HepG2 (cell line): Measurements from ENCODE around the gene ANK3. TPM values are rescaled to one million over a fixed set of nuclear protein-coding genes. Genes with fewer than 3 reads are reported as not detected.

Experiments
- ATAC-seq: fragments of 200-7000 bp; cut with Tn5 transposase; 3 replicates; pipeline ENCODE4 v1.9.1; 2020; ENCODE audit warnings: mild to moderate bottlenecking, moderate library complexity
- BruUV-seq: library from RNA; stranded (reverse); fragments of 400-500 nt; replicated peaks from 2 replicates; lab custom pipeline; 2021; lab: Mats Ljungman, UMichigan
- CTCF ChIA-PET: fragments of 300-600 bp; formaldehyde crosslinking; extraction: SDS; loops from one replicate; lab custom pipeline; 2021; ENCODE audit warnings: low total read pairs, inconsistent platforms, low intra/inter-chr PET ratio; lab: Yijun Ruan, JAX
- POLR2A ChIA-PET: fragments of 350-600 bp; sonication (Branson Sonifier 250); formaldehyde crosslinking; loops from one replicate; lab custom pipeline; 2020; ENCODE audit warnings: antibody characterized with exemption, inconsistent platforms; lab: Yijun Ruan, JAX
- DNase-seq: peaks from one replicate; pipeline ENCODE4 v3.0.0-alpha.2; 2015; ENCODE audit warnings: low spot score
- FAIRE-seq: peaks from 3 replicates; lab custom pipeline; 2011; peaks lifted over from hg19 to GRCh38; lab: Jason Lieb, UNC
- H2AFZ ChIP-seq: one replicate; pipeline ENCODE4 v1.6.1; 2011; ENCODE audit warnings: low read length, inconsistent platforms
- H3K27ac ChIP-seq: fragments of 300-600 bp; 3 replicates; pipeline ENCODE4 v1.8.0; 2011; ENCODE audit warnings: mixed run types, mild to moderate bottlenecking, mixed read lengths, low read length, inconsistent platforms; ENCODE audit not compliant: insufficient read depth; ENCODE audit errors: extremely low read length
- H3K27me3 ChIP-seq, 2 experiments: fragments of 200-600 bp in 1 of 2; 2 replicates in 1 of 2; 3 replicates in 1 of 2; pipeline versions ENCODE4 v1.6.0 to v1.8.0; 2011; ENCODE audit warnings: low read length in 2 of 2, mild to moderate bottlenecking in 2 of 2, moderate library complexity in 2 of 2, inconsistent platforms in 1 of 2; ENCODE audit not compliant: insufficient read depth in 2 of 2, control insufficient read depth in 1 of 2
- H3K36me3 ChIP-seq, 2 experiments: fragments of 200-600 bp in 1 of 2; replicated peaks in 1 of 2; 2 replicates in 1 of 2; 3 replicates in 1 of 2; pipeline versions ENCODE4 v1.5.1 to v1.8.0; 2011; ENCODE audit warnings: low read length in 2 of 2, inconsistent platforms in 1 of 2; ENCODE audit not compliant: insufficient read depth in 2 of 2, control insufficient read depth in 1 of 2
- H3K4me1 ChIP-seq: 2 replicates; pipeline ENCODE4 v1.5.1; 2012; ENCODE audit warnings: low read length, inconsistent platforms; ENCODE audit not compliant: insufficient read depth
- H3K4me2 ChIP-seq: 2 replicates; pipeline ENCODE4 v1.6.0; 2011; ENCODE audit warnings: low read depth, low read length, inconsistent platforms
- H3K4me3 ChIP-seq, 3 experiments: fragments of 200-600 bp in 1 of 3; sonication (generic), shearing (Covaris generic) in 1 of 3; replicated peaks in 1 of 3; 2 replicates each; pipeline ENCODE4 v1.5.1; 2011 to 2016; ENCODE audit warnings: low read length in 3 of 3, inconsistent platforms in 2 of 3, low read depth in 2 of 3, mild to moderate bottlenecking in 2 of 3, control low read depth in 1 of 3, mixed read lengths in 1 of 3; ENCODE audit not compliant: insufficient read depth in 1 of 3
- H3K79me2 ChIP-seq: one replicate; pipeline ENCODE4 v1.6.1; 2011; ENCODE audit warnings: low read length, inconsistent platforms; ENCODE audit not compliant: insufficient read depth
- H3K9ac ChIP-seq: 2 replicates; pipeline ENCODE4 v1.6.0; 2011; ENCODE audit warnings: mild to moderate bottlenecking, low read depth, low read length, inconsistent platforms; ENCODE audit not compliant: insufficient read depth
- H3K9me3 ChIP-seq: 2 replicates; pipeline ENCODE4 v1.5.1; 2012; ENCODE audit warnings: mild to moderate bottlenecking, low read length
- H4K20me1 ChIP-seq: 2 replicates; pipeline ENCODE4 v1.6.0; 2011; ENCODE audit warnings: inconsistent platforms, mild to moderate bottlenecking, low read length, moderate library complexity; ENCODE audit not compliant: insufficient read depth
- BRCA1 ChIP-seq: sonication (generic); formaldehyde crosslinking; IDR thresholded peaks from 2 replicates; pipeline ENCODE4 v1.4.0; 2020; ENCODE audit warnings: missing genetic modification reagents
- HOXA9 ChIP-seq: sonication (generic); formaldehyde crosslinking; IDR thresholded peaks from 2 replicates; pipeline ENCODE4 v1.8.1; 2022; ENCODE audit warnings: missing genetic modification reagents, mild to moderate bottlenecking, moderate library complexity, borderline replicate concordance
- KAT2B ChIP-seq: fragments of 150-350 bp; IDR thresholded peaks from 2 replicates; pipeline ENCODE4 v1.6.1; 2014; ENCODE audit warnings: low read depth, low read length, borderline replicate concordance
- KDM5A ChIP-seq: fragments of 200-600 bp; sonication (generic); IDR thresholded peaks from 2 replicates; pipeline ENCODE4 v1.7.0; 2018; ENCODE audit warnings: antibody characterized with exemption, mild to moderate bottlenecking, low read length, borderline replicate concordance
- KLF15 ChIP-seq: sonication (generic); formaldehyde crosslinking; IDR thresholded peaks from 2 replicates; pipeline ENCODE4 v1.8.1; 2023; ENCODE audit warnings: borderline replicate concordance, mild to moderate bottlenecking, inconsistent platforms, missing genetic modification reagents, mixed read lengths
- KMT2B ChIP-seq: IDR thresholded peaks from 2 replicates; pipeline ENCODE4 v1.6.1; 2016; ENCODE audit warnings: missing genetic modification reagents, missing compliant biosample characterization
- SMAD1 ChIP-seq: sonication (generic); formaldehyde crosslinking; IDR thresholded peaks from 2 replicates; pipeline ENCODE4 v1.4.0; 2020; ENCODE audit warnings: missing genetic modification reagents, low read depth, mild to moderate bottlenecking, borderline replicate concordance
- SNAI1 ChIP-seq: sonication (generic); formaldehyde crosslinking; IDR thresholded peaks from 2 replicates; pipeline ENCODE4 v1.5.0; 2020; ENCODE audit warnings: mild to moderate bottlenecking, missing genetic modification reagents, borderline replicate concordance
- TERF1 ChIP-seq: sonication (generic); formaldehyde crosslinking; IDR thresholded peaks from 2 replicates; pipeline ENCODE4 v1.8.0; 2022; ENCODE audit warnings: mild to moderate bottlenecking, missing genetic modification reagents, moderate library complexity
- ZNF484 ChIP-seq: sonication (generic); formaldehyde crosslinking; IDR thresholded peaks from 2 replicates; pipeline ENCODE4 v1.5.1; 2020; ENCODE audit warnings: mild to moderate bottlenecking, low read depth, missing genetic modification reagents, borderline replicate concordance
- WGBS: methylation state at CpG from one replicate; pipeline ENCODE4 v1.1.6; 2017; ENCODE audit warnings: low lambda C conversion rate; 5-methylcytosine and 5-hydroxymethylcytosine counted together
- in situ Hi-C: cut with HindIII; loops from 2 replicates; pipeline ENCODE4 v1.10.0; 2017; ENCODE audit warnings: low pct_unique_long_range_greater_than_20kb; ENCODE audit not compliant: extremely low pct_ligation_motif_present
- intact Hi-C: fragments of 100-400 bp; cut with micrococcal nuclease; formaldehyde crosslinking; loops from one replicate; pipeline ENCODE4 v1.10.0; 2022; ENCODE audit not compliant: unreplicated experiment
- polyA plus RNA-seq, 8 experiments: library from polyadenylated mRNA; depleted of rRNA in 3 of 8; stranded (reverse) in 7 of 8; unstranded in 1 of 8; fragments of >200 nt; fragmentation: Illumina TruSeq in 4 of 8; extraction: Trizol in 4 of 8; gene quantifications; 2 replicates each; pipeline versions ENCODE4 v1.2.1 to v1.2.3, GENCODE V29; 2011 to 2016; ENCODE audit warnings: low read depth in 4 of 8, missing spikeins in 1 of 8, mixed read lengths in 1 of 8; ENCODE audit not compliant: insufficient read depth in 1 of 8
- total RNA-seq, 5 experiments: library from RNA; depleted of rRNA; stranded (reverse); fragments of >200 nt; fragmentation: Illumina TruSeq; extraction: Trizol; gene quantifications; 2 replicates each; pipeline ENCODE4 v1.2.3, GENCODE V29; 2016; ENCODE audit warnings: low read depth in 1 of 5
- TF ChIP-seq, protein P1 (sequence below): sonication (generic); formaldehyde crosslinking; IDR thresholded peaks from 2 replicates; pipeline ENCODE4 v1.4.0; 2020; ENCODE audit warnings: mild to moderate bottlenecking, missing genetic modification reagents, borderline replicate concordance

Gene ANK3
- total and polyA plus RNA-seq, 2 of the 13 experiments (the other 11 are each of a cell fraction or from before 2014, with no cell fraction given), result not detected

GRCh38 chr10:60428387-60428737 lies 38.7 kb upstream of the ANK3 start:
- H3K27me3 ChIP-seq, result no peaks in the 10 kb centered on the region
- BruUV-seq, result no TSS peak
- H3K4me1 ChIP-seq, result peaks cover 4% of the 10 kb centered on the region
- intact Hi-C loops, result no loop called here
- no peaks in the 10 kb centered on the region for H3K79me2 ChIP-seq
- 13% methylated on average over 3 of the region's 3 CpGs for WGBS
- CTCF ChIA-PET, result no interaction called here
- in situ Hi-C loops, result no loop called here
- no peaks in the 10 kb centered on the region for H3K36me3 ChIP-seq
- H3K4me3 ChIP-seq, result no peak overlapping the region
- H3K9ac ChIP-seq, result no peak overlapping the region
- POLR2A ChIA-PET, result no interaction called here
- H3K9me3 ChIP-seq, result no peaks in the 10 kb centered on the region
- no peaks in the 10 kb centered on the region for H4K20me1 ChIP-seq
- TF ChIP-seq KDM5A (no peak), KLF15 (CRISPR knock-in tag) (no peak), KMT2B (no peak), KAT2B (no peak)
- TF ChIP-seq, protein P1, sequence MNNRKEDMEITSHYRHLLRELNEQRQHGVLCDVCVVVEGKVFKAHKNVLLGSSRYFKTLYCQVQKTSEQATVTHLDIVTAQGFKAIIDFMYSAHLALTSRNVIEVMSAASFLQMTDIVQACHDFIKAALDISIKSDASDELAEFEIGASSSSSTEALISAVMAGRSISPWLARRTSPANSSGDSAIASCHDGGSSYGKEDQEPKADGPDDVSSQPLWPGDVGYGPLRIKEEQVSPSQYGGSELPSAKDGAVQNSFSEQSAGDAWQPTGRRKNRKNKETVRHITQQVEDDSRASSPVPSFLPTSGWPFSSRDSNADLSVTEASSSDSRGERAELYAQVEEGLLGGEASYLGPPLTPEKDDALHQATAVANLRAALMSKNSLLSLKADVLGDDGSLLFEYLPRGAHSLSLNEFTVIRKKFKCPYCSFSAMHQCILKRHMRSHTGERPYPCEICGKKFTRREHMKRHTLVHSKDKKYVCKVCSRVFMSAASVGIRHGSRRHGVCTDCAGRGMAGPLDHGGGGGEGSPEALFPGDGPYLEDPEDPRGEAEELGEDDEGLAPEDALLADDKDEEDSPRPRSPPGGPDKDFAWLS, result no peak
- no peak overlapping the region for H2AFZ ChIP-seq
- H3K27ac ChIP-seq, result no peak overlapping the region
- FAIRE-seq (no peak), ATAC-seq (no peak), DNase-seq (no peak)
- H3K4me2 ChIP-seq, result no peak overlapping the region

- in situ Hi-C loops, result no loop called here
- Histone ChIP-seq H3K4me2 (no peak overlapping the region), H3K4me1 (peaks cover 9% of the 10 kb centered on the region), H3K79me2 (no peaks in the 10 kb centered on the region)
- FAIRE-seq, result no peak
- POLR2A ChIA-PET, result no interaction called here
- BruUV-seq, result no TSS peak
- TF ChIP-seq SNAI1 (CRISPR knock-in tag) (no peak), HOXA9 (CRISPR knock-in tag) (no peak), ZNF484 (CRISPR knock-in tag) (no peak), TERF1 (CRISPR knock-in tag) (no peak), SMAD1 (CRISPR knock-in tag) (no peak), BRCA1 (CRISPR knock-in tag) (no peak)
- TF ChIP-seq, all 625 proteins: peak for 0
- H4K20me1 ChIP-seq, result no peaks in the 10 kb centered on the region
- no peaks in the 10 kb centered on the region for H3K9me3 ChIP-seq
- H3K27ac ChIP-seq, result no peak overlapping the region
- ATAC-seq (no peak), DNase-seq (no peak)
- no peak overlapping the region for H3K9ac ChIP-seq
- H2AFZ ChIP-seq, result no peak overlapping the region
- CTCF ChIA-PET, result no interaction called here
- no peak overlapping the region for H3K4me3 ChIP-seq
- 29% methylated on average over 3 of the region's 3 CpGs for WGBS
- H3K27me3 ChIP-seq, result no peaks in the 10 kb centered on the region
- intact Hi-C loops, result no loop called here
- H3K36me3 ChIP-seq, result no peaks in the 10 kb centered on the region
These were observed 38.2 kb upstream of the ANK3 start for GRCh38 chr10:60427709-60428386.
